IgD-negative memory B cell (primary cell): ENCODE results near the gene PHF21A. TPM values are rescaled to one million over a fixed set of nuclear protein-coding genes. Genes with fewer than 3 reads are reported as not detected.
"Not testable (repeated sequence)": the region's sequence is repeated elsewhere in the genome, so short reads cannot be mapped to it uniquely, and the experiment has no call there.

ENCODE experiments used
- H3K27ac Mint-ChIP-seq, 3 donors: one replicate each; pipeline ENCODE4 v1.8.0; 2020 to 2022; ENCODE audit warnings: mild to moderate bottlenecking in 3 of 3, mixed read lengths in 3 of 3, moderate library complexity in 1 of 3
- H3K27me3 Mint-ChIP-seq: one replicate; pipeline ENCODE4 v1.8.0; 2021; ENCODE audit warnings: mixed read lengths
- H3K36me3 Mint-ChIP-seq: one replicate; pipeline ENCODE4 v1.8.0; 2020; ENCODE audit warnings: mild to moderate bottlenecking, mixed read lengths
- H3K4me1 Mint-ChIP-seq, 3 donors: one replicate each; pipeline ENCODE4 v1.8.0; 2020 to 2022; ENCODE audit warnings: mixed read lengths in 3 of 3, mild to moderate bottlenecking in 1 of 3
- H3K4me3 Mint-ChIP-seq, 4 donors: one replicate each; pipeline ENCODE4 v1.8.0; 2020 to 2022; ENCODE audit warnings: mild to moderate bottlenecking in 4 of 4, mixed read lengths in 4 of 4, moderate library complexity in 3 of 4
- H3K9me3 Mint-ChIP-seq, 3 donors: one replicate each; pipeline ENCODE4 v1.8.0; 2020 to 2021; ENCODE audit warnings: mixed read lengths in 3 of 3, mild to moderate bottlenecking in 1 of 3
- polyA plus RNA-seq: library from polyadenylated mRNA; unstranded; fragments of 300-500 nt; fragmentation: Illumina TruSeq; gene quantifications from one replicate; pipeline ENCODE4 v1.2.3, GENCODE V29; 2021

PHF21A gene
- polyA plus RNA-seq, 1 donor from 2014 or later = 17.2 TPM

DNA sequence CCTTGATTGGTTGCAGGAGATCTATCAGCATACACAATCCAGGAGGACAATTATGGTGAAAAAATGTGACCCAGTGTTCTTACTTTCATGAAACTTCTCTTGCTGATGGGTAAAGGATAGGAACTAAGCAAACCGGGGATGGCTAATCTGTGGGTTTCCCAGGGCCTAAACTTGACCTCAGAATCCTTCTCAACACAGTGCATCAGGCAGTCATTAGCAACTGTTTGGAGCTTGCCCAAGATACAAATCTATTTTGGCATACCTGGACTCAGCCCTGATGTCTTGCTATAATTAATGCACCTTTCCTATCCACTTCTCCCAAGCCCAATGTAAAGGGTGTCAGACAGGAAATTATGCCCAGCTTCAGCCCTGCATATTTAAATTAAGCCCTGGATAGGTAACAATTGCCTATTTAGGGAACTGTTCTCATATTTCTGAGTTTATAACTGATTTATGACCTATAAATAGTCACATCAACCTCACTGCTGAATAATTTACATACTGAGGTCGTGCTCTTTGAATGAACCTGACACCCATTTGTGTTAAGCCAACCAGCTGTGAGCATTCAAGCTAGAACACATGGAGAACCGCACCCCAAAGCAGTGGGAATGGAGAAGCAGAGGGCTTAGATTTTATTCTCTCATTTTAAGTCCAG lies 9.2 kb upstream of the PHF21A start:
- Mint-ChIP-seq H3K9me3 (no peaks in the 10 kb centered on the region), H3K27ac (no peak overlapping the region), H3K36me3 (no peaks in the 10 kb centered on the region), H3K27me3 (peaks cover 5% of the 10 kb centered on the region), H3K4me1 (peaks cover 0 to 10% (median 3%) of the 10 kb centered on the region in 3 donors), H3K4me3 (no peak overlapping the region)

DNA sequence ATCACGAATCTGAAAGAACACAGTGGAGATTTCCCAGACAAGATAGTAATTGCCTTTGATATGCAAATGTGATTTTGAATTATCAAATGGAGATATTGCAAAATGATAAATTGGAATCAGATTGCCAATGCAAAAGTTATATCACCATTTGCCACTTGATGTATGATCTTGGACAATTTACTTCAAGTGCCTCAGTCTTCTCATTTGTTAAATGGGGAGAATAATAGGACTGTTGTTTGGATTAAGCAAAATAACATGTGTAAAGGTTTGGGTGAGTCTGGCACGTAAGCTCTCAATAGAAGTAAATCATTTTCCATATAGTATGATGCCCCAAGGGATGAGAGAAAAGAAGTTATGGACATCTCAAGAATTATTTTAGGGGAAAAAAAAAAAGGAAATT lies 7.9 kb upstream of the PHF21A start:
- Mint-ChIP-seq H3K4me1 (peaks cover 0 to 10% (median 3%) of the 10 kb centered on the region in 3 donors), H3K27me3 (peaks cover 2% of the 10 kb centered on the region), H3K4me3 (no peak overlapping the region), H3K27ac (no peak overlapping the region), H3K9me3 (no peaks in the 10 kb centered on the region), H3K36me3 (no peaks in the 10 kb centered on the region)

DNA sequence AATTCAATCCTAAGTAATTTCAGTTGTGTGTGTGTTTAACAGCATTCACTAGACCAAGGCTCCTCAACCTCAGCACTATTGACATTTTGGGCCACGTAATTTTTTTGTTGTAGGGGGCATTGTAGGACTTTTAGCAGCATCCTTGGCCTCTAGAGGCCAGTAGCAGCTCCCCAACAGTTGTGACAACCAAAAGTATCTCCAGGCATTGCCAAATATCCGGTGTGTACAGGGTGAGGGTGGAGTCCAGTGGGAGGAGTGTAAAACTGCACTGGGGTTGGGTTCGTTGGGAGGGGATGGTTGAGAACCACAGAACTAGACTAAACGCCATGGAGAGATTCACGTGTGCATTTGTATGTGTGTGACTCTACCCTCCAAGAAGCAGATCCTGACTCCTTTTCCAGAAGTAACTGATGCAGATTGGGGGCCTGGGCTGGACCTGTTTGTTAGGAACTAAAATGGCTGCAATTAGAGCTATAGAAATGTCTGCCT lies 5.9 kb upstream of the PHF21A start:
- peak overlapping the region in 1 of 3 donors; percentile 16 for H3K27ac Mint-ChIP-seq
- H3K9me3 Mint-ChIP-seq = no peaks in the 10 kb centered on the region

DNA sequence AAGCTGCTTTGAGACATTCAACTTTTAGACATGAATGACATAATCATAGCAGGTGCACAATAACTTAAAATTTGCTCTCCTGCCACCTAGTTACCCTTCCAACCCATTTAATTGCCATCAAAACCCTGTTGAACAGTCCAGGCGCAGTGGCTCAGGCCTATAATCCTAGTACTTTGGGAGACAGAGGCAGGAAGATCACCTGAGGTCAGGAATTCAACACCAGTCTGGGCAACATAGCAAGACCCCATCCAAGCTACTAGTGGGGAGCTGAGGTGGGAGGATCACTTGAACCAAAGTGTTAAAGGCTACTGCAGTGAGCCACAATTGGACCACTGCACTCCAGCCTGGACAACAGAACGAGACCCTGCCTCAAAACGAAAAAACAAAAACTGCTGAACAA lies 4.0 kb upstream of the PHF21A start:
- peak overlapping the region in 1 of 3 donors; percentile 35 for H3K27ac Mint-ChIP-seq
- peak overlapping the region in 1 of 4 donors; percentile 69 for H3K4me3 Mint-ChIP-seq

More for the DNA sequence above, 5.9 kb upstream of the PHF21A start:
- peaks cover 0 to 12% (median 3%) of the 10 kb centered on the region in 3 donors for H3K4me1 Mint-ChIP-seq
- peaks cover 2% of the 10 kb centered on the region for H3K27me3 Mint-ChIP-seq
- no peak overlapping the region for H3K4me3 Mint-ChIP-seq
- H3K36me3 Mint-ChIP-seq = no peaks in the 10 kb centered on the region

DNA sequence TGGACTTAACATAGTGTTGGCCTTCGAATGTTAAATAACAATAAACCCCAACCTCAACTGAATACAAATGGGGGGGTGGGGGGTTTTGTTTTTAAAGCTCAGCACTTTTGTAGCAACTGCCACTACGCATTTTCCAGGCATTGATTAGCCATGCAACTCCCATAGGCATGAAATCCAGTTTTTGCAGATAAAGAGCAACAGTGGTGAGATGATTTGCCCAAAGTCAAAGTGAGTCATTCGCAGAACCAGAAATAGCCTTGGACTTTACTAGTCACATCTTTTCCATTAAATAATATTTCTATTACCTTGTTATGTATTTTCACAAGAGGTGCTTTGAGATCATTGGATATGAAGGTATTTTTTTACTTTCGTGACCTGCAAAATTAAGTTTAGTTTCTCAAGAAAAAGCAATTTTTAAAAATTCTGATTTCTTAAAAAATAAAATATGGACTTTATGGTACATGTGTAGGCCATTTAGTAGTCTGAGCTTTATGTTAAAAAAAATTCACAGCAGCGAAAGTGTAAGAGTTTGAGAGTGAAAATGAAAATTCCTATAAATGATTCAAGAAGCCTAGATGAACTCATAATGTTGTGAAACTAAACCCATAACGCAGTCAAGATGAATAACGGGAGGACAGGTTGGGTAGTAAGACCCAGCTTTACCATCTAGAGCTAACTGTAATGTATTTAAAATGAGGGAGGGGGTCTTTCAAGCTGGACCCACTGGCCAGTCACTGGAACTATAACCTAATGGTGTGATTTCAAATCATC lies 1.9 kb upstream of the PHF21A start:
- no peaks in the 10 kb centered on the region for H3K9me3 Mint-ChIP-seq
- H3K27me3 Mint-ChIP-seq = no peaks in the 10 kb centered on the region
- H3K4me3 Mint-ChIP-seq = peak overlapping the region in 2 of 4 donors; percentile 28 to 58
- H3K27ac Mint-ChIP-seq = peak overlapping the region in 1 of 3 donors; percentile 92
- no peaks in the 10 kb centered on the region for H3K36me3 Mint-ChIP-seq
- H3K4me1 Mint-ChIP-seq = peaks cover 14 to 22% (median 20%) of the 10 kb centered on the region in 3 donors

More for the DNA sequence above, 4.0 kb upstream of the PHF21A start:
- no peaks in the 10 kb centered on the region for H3K36me3 Mint-ChIP-seq
- H3K27me3 Mint-ChIP-seq = no peaks in the 10 kb centered on the region
- H3K9me3 Mint-ChIP-seq = no peaks in the 10 kb centered on the region
- peaks cover 0 to 9% (median 3%) of the 10 kb centered on the region in 3 donors for H3K4me1 Mint-ChIP-seq

DNA sequence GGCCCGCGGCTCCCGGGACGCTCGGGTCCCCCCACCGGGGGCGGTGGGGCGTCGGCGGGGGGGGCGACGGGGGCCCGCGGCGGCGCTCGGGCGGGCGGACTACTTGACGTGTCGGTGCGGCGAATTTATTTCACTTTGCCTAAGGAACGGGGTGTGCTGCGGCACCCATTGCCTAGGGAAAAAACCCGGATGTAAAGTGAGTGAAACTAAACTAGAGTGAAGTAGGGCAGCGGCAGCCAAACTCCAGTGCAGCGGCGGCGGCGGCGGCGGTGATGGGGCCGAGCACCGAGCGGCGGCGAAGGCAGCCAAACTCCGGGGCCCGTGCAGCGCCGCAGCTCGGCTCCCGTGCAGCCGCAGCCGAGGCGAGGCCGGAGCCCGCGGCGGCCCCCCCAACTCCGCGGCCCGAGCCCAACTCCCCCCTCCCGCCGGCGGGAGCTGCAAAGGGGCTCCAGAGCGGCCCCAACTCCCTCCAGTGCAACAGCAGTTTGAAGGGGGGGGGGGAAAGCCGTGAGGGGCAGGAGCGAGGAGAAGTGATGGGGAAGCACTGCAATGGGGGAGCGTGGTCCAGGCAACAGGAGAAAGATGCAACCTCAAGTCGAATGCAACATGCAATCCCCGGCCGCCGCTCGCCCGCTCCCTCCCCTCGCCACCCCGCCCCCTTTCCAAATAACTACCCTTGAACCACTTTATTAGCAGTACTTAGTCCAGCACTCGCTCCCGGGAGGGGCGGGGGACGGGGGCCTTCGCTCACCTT lies 647 bp upstream of the PHF21A start:
- peak overlapping the region; percentile 92 to 100 (median 96) for H3K27ac Mint-ChIP-seq
- H3K4me3 Mint-ChIP-seq = peak overlapping the region; percentile 85 to 97 (median 94)
- H3K36me3 Mint-ChIP-seq = no peaks in the 10 kb centered on the region
- H3K27me3 Mint-ChIP-seq = no peaks in the 10 kb centered on the region
- H3K4me1 Mint-ChIP-seq = peaks cover 18 to 33% (median 26%) of the 10 kb centered on the region in 3 donors
- H3K9me3 Mint-ChIP-seq = no peaks in the 10 kb centered on the region

DNA sequence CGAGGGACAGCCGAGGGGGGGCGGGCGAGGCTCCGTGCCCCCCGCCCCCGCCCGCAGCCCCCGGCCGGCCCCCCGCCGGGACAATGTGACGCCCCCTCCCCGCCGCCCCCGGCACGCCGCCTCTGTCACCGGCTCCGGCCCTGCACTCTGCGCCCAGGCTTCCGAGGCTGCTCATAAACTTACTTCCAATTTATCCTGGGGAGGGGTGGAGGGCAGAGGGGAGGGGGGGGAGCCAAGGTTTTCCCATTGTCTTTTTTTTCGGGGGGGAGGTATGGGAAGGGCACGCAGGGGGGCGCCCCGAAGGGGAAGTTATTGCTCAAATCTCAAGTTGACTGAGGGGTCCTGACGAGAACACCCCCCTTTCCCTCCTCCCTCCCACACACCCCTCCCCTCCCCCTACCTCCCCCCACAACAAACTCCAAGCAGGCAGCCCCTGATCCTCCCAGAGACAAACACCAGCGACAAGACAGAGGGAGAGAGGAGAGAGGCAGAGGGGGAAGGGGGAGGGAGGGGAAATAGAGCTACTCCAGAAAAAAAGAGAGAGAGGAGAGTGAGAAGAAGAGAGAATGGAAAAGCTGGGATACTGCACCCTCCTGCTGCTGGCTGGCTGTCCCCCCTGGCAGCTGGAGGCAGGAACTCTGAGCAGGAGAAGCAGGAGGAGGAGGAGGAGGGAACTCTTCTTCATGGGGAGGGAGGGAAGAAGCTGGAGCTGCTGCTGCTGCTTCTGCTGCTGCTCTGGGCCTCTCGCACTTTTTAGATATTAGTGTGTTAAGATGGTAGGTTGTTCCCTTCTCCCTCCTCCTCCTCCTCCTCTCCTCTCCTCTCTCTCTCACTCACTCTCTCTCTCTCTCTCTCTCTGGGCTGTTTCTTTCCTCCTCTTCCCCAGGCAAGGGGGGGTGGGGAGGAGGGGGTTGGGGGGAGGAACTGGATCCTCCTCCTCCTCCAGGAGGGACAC lies 631 bp downstream of the PHF21A start:
- peaks cover 24 to 35% (median 34%) of the 10 kb centered on the region in 3 donors for H3K4me1 Mint-ChIP-seq
- no peaks in the 10 kb centered on the region for H3K9me3 Mint-ChIP-seq
- H3K27me3 Mint-ChIP-seq = no peaks in the 10 kb centered on the region
- peak overlapping the region; percentile 89 to 96 (median 95) for H3K4me3 Mint-ChIP-seq
- H3K36me3 Mint-ChIP-seq = no peaks in the 10 kb centered on the region
- peak overlapping the region; percentile 95 to 100 (median 99) for H3K27ac Mint-ChIP-seq

DNA sequence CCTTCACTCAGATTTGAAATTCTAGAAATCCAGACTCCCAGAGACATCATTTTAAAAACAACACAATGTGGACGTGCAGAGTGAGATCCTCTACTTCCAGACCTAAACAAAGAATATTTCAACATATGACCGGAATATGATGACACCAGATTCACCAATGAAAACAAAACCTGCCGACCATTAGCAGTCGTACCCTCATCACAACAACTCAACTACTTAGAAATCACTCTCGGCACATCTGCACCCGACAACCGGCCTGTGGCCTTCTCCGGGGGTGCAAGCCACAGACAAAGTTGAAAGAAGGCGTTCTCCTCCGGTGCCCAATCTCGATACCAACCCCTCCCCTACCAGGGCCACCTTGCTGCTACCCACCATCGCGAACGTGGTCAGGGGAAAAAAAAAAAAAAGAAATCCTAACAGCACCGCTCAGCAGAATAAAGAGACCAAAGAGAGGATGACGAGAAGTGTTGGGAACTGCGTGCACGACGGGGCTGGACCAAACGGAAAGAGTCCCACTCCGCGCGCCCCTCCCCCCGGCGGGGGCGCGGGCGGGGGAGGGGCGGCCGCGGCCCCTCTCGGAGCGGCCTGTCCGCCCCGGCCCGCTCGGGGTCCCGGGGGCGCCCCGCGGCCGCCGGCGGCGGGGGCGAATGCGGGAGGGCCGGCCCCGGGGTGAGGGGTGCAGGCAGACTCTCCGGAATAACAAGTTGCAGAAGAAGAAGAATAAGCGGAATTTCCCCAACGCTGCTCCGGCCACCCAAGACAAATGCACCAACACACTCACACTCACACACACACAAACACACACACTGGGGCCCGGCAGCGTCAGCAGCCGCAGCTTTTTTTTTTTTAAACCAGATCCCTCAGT lies 1.7 kb downstream of the PHF21A start:
- Mint-ChIP-seq H3K4me3 (peak overlapping the region; percentile 95 to 99 (median 97)), H3K36me3 (no peaks in the 10 kb centered on the region), H3K9me3 (no peaks in the 10 kb centered on the region), H3K27me3 (no peaks in the 10 kb centered on the region), H3K27ac (peak overlapping the region; percentile 98 to 100 (median 99)), H3K4me1 (peaks cover 34 to 44% (median 42%) of the 10 kb centered on the region in 3 donors)

DNA sequence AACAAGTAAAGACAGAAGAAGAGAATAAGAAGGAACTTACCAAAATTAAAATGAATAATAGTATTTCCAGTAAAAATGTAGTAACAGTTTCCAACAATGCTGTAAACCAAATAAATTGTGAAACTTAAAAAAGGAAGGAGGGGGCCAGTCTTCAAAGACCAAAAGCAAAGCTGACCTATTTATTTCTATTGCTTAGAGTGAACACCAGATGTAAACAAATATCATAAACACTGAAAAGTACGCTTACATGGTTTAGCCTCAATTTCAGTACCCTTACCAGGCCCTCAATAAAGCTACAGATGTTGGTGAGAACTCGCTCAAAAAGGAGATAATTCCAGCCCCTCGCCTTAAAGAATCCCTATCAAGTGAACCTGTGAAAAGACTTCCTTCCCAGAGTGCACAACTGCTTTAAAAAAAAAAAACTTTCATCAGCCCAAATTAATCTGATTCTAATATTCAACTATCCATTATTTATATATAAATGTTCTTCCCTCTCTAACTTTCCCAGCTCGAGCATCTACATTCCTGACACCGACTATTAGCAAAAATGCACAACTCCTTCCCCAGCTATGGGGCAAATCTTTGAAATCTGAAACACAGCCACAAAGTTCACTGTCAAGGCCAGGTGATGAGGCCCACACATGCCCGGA lies 2.4 kb downstream of the PHF21A start:
- Mint-ChIP-seq H3K27me3 (no peaks in the 10 kb centered on the region), H3K4me3 (peak overlapping the region; percentile 95 to 98 (median 96)), H3K27ac (peak overlapping the region; percentile 98 to 100 (median 99)), H3K9me3 (no peaks in the 10 kb centered on the region), H3K4me1 (peaks cover 38 to 49% (median 44%) of the 10 kb centered on the region in 3 donors), H3K36me3 (no peaks in the 10 kb centered on the region)

DNA sequence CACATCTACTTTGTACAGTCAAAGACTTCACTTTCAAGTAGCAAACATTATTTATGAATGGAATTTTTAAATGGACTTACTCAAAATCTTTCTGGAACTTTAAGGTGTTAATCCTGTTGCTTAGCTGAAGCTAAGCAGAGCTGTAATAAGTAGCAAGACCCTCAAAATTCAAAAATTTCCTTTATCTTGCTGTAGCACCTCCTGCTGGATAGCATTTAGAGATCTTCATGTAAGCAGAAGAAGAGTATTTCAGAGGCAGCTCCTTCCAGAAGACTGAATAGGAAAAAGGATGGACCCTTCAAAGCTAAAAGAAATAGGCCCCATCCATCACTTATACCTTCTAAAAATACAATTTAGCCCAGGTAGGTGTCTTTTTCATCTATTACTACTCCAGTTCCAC lies 3.4 kb downstream of the PHF21A start:
- H3K9me3 Mint-ChIP-seq = peaks cover 0 to 1% (median 0%) of the 10 kb centered on the region in 3 donors
- H3K4me1 Mint-ChIP-seq = peaks cover 42 to 55% (median 48%) of the 10 kb centered on the region in 3 donors
- H3K27ac Mint-ChIP-seq = peak overlapping the region; percentile 98 to 100 (median 99)
- peak overlapping the region; percentile 95 to 98 (median 96) for H3K4me3 Mint-ChIP-seq
- H3K27me3 Mint-ChIP-seq = no peaks in the 10 kb centered on the region
- H3K36me3 Mint-ChIP-seq = no peaks in the 10 kb centered on the region

DNA sequence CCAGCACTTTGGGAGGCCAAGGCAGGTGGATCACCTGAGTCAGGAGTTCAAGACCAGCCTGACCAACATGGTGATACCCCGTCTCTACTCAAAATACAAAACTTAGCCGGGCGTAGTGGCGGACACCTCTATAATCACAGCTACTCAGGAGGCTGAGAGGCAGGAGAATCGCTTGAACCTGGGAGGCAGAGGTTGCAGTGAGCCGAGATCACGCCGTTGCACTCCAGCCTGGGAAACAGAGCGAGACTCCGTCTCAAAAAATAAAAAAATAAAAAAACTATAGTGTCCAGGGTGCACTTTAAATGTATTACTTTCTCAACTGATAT lies 4.6 kb downstream of the PHF21A start:
- peak overlapping the region in 2 of 4 donors; percentile 33 to 73 for H3K4me3 Mint-ChIP-seq
- H3K36me3 Mint-ChIP-seq, H3K27me3 Mint-ChIP-seq, H3K9me3 Mint-ChIP-seq: not testable (repeated sequence)
- peak overlapping the region; percentile 9 to 99 (median 50) for H3K27ac Mint-ChIP-seq
- peaks cover 43 to 57% (median 47%) of the 10 kb centered on the region in 3 donors for H3K4me1 Mint-ChIP-seq

DNA sequence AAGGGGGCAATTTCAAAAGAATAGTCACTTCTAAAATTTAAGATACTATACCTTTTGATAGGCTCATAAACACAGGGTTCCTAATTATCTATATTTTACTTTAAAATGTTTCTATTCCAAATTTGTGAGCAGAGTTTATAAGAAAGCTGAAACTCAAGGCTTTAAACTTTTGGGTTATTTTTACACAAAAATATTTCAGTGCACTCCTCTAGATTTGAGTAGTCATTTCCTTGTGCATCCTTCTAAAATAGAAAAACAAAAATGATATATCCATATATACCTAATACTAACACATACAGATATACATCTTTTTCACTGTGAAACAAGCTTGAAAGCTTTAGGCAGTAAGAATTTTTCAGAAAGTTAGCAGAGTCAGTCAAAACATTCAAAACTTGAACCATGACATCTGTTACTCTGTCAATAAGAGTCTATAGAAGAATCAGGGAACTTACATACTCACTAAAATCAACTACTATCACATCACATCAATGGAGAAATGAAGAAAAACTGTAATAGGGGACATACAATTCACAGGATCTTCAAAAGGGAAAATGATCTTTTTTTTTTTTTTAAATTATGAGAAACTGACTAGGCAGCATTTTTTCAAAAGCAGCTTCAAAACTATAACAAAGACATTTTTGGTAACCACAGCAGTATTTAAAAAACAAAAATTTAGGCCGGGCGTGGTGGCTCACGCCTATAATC lies 5.1 kb downstream of the PHF21A start:
- H3K27me3 Mint-ChIP-seq = no peaks in the 10 kb centered on the region

More for the DNA sequence above, 5.1 kb downstream of the PHF21A start:
- Mint-ChIP-seq H3K27ac (peak overlapping the region; percentile 35 to 58 (median 45)), H3K36me3 (no peaks in the 10 kb centered on the region), H3K9me3 (peaks cover 0 to 1% (median 0%) of the 10 kb centered on the region in 3 donors), H3K4me3 (peak overlapping the region in 3 of 4 donors; percentile 33 to 73 (median 56)), H3K4me1 (peaks cover 43 to 57% (median 48%) of the 10 kb centered on the region in 3 donors)
